Stimulated activated CD8-positive, alpha-beta memory T cell treated with anti-CD3 and anti-CD28 coated beads, Interleukin-15, amount 100 ng/mL, for 24 hours (primary cell): ENCODE data around the gene GFRA1.

Source experiments
- DNase-seq: peaks from one replicate; pipeline ENCODE4 v3.0.0-alpha.2; 2020; ENCODE audit warnings: low read depth

Gene GFRA1

DNA sequence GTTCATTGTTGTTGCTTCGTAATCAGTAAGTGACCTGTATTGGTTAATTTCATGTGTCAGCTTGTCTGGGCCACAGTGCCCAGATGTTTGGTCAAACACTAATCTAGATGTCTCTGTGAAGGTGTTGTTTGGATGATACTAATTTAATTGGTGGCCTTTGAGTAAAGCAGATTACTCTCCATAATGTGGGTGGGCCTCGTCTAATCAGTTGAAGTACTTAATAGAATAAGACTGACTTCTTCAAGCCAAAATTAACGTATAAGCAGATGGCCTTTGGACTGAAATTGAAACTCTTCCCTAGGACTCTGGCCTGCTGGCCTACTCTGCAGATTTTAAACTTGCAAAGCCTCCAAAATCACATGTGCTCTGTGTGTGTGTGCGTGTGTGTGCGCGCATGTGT is 245.7 kb downstream of the GFRA1 start:
- no peak for DNase-seq

DNA sequence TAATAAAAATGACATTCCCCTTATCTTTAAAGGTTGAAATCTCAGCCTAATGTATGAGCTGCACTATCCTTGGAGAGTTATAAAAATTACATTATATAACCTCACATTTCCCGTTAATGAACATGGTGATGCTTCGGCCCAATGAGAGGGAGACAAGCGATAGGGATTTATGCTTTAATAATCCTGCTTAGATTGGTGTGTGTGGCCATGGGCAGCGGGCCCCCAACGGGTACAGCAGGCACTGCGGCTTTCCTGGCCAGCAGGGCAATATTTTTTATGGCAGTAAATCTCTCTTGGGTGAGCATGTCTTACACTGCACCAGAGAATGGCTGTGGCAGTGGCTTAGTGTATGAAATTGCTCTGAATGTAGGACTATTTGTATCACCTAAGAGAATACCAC is 246.3 kb downstream of the GFRA1 start:
- DNase-seq, result no peak

DNA sequence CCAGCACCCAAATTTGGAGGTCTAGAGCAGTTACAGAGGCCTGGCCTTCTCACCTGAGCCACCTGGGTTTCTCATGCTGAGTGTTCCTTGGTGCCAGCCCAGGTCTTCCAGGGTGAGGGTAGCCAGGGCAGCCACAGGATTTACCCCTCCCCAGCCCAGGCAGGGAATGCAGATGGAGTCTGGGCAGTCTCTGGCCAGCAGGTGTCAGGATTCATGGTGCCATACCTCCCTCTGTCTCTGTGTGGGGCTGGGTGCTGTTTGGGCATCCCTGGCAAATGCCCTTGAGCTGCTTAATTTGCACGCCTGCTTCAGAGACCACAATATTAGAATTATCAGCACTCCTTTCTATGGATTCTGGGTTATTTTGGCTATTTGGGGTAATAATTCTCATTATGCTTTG is 246.7 kb downstream of the GFRA1 start:
- DNase-seq, result no peak

DNA sequence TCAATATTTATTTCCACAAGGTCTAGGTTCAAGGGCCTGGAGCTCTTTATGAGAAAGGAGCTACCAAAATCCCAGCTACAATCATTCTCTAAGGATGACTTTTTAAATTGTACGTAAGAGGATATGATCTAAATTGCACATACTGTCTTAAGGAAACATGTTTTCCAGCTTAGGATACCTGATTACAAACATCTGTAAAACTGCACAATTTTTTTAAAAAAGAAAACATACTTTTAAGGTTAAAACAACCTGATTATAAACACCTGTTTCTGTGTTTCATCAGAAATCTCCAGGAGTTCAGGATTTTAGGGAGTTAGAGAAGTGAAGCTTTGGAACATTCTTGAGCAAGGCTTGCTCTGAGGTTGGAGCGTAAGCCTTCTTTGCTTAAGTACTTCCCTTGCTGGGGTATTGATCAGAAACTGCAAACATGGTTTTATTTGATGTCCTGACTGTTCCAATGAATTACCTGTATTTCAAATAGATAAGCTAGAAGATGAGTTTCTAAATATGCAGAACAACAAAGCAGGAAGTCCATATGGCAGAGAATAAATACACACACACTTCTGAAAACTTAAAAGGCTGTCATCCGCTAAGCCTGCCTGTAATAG is 248.6 kb downstream of the GFRA1 start:
- DNase-seq, result no peak

DNA sequence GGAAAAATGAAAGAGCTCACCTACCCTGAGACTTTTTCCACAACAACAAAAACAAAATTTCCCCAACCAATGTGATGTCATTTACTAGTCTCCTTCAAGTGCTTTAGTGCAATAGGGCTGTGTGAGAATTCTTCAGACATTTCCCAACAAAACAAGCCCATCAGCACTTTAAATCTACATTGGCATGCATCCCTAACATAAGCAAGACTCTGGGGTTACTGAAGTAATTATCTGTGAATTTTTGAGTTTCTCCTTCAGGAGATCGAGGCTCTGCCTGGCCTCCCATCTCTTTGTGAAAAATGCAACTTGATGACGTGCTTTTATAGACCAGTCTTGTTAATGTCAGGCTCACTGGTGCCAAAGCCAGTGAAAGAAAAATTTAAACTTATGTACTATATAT is 255.6 kb downstream of the GFRA1 start:
- DNase-seq, result no peak

DNA sequence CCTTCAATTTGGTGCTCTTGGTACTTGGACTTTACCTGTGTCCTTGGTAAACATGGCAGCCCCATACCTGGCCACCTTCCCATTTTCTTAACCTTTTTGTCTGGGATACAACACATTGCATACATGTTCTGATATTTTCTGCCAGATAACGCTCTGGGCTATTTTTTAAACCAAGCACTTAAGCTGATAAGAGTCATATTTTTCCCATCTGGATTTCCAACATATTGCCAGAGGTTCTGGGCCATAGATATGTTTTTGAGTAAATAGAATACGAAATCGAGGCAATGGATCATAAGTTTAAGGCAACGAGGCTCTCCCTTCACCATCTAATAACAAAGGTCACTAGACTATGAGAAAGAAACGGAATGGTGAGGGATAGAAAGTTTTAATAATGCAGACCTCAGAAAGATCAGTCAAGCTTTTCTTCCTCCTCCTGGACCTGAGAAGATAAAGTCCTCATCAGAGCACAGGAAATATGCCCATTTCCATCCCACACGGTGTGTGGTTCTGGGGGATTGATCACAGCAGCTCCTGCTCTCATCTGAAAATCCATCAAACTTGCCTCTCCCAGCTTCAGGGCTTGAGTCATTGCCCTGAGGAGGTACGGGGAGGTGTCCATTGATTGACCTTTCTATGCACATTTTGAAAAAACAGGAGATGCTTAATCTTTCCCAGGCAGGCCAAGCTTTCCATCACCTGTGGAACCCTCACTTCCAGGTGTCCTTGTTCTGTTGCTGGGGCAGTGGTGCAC is 257.2 kb downstream of the GFRA1 start:
- no peak for DNase-seq

DNA sequence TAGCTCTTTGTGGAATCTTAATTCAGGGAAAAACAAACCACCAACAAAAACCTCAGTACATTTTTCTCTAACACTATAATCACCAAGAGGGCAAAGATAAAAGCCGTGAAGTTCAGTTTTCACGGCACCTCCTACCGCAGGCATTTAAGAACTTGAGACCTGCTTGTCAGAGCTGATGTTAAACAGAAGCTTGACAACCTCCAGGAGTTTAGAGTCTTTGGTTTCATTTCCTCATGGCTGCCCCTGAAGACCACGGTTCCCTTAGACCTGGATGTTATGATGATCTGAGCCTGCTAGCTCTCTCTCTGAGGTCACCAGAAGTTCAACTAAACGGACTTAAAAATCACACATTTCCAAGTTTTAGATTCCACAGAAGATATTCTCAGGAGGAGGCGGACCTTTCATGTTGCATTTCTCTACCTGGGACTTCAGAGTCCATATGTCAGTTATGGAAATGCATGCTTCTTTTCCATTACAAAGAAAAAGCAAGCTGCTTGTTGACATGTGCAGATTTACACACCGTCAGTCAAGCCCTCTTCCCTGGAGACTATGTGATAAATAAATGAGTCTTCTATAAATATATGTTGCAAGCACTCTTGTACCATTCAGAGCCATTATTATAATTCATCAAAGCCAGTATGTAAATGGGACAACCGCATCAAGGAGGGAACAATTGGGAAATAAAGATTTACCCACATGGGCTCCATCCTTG is 258.0 kb downstream of the GFRA1 start:
- no peak for DNase-seq

DNA sequence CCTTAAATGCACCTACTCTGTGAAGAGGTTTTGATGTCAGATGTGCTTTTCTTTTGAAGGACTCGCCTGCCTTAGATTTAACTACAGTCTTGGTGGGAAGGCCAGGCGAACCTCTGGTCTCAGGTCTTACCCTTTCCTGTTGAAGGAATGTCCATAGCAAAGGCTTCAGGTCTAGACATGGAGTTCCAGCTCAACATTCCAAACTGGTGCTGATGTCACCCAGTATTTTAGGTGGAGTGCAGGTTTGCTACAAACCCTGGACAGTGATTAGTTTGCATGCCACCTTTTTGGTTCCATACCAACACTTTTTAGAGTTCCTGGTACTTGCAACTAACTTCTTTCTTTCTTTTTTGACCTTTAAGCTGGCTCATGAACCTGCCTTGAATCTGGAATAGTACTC is 258.7 kb downstream of the GFRA1 start:
- DNase-seq, result no peak

DNA sequence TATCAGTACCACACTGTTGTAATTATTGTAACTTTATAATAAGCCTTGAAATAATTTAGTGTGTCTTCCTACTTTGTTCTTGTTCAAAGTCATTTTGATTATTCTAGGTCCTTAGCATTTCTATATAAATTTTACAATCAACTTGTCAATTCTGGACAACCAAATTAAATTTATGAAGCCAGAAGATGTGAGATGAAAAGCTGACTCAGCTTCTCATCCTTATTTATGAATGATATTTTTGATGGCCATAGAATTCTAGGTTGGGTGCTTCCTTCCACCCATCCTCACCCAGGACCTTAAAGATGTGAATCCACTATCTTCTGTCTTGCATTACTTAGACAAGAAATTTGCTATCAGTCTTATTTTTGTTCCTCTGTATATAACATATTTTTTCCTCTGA is 261.1 kb downstream of the GFRA1 start:
- DNase-seq, result no peak

DNA sequence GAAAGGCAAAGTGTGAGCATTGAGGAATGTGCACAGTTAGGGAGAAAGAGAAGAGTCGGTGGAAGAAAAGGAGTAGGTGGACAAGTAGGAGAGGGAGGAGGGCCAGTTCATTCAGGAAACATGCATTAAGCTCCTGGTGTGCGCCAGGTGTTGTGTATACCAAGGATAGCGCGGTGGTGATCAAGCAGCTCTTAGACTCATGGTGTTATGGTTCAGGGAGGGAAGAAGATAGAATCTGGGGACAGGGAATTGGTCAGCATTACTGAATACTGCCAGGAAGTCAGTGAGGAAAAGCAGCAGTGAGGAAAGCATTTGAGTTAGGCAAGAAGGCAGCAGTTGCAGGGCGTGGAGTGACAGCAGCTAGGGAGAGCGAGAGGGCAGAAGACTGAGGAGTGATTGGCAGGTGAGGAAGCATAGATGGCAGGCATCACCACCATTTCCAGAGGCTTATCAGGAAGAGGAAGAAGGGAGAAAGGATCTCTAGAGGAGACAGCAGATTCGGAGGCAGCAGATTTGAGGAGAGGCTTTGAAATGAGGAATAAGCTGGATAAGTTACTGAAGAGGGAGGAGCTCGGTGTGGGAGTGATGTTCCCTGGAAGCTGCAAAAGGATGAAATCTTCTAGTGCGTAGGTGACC is 265.6 kb downstream of the GFRA1 start:
- DNase-seq, result no peak
